ENCODE results near the gene ENKUR. TPM values are rescaled to one million over a fixed set of nuclear protein-coding genes. Genes with fewer than 3 reads are reported as not detected.

ENKUR gene
- total and polyA plus RNA-seq, 2 experiments from 2014 or later = 0.11 TPM; not detected in 1

GRCh38 chr10:24991298-24991697 is 24.7 kb downstream of the ENKUR start:
- Histone ChIP-seq H3K27me3 (replicated peaks; ENCODE audit: insufficient read depth) (no peaks in the 10 kb centered on the region), H3K36me3 (ENCODE audit: low read depth) (no peaks in the 10 kb centered on the region), H3K4me2 (ENCODE audit: unreplicated experiment) (no peak overlapping the region), H3K79me2 (ENCODE audit: insufficient read depth) (no peaks in the 10 kb centered on the region), H3K27ac (no peak overlapping the region), H3K9me3 (ENCODE audit: low read depth) (no peaks in the 10 kb centered on the region), H3F3A (ENCODE audit: insufficient read depth) (no peaks in the 10 kb centered on the region), H2AFZ (no peak overlapping the region), H3K4me3 (no peak overlapping the region), H3K4me1 (ENCODE audit: insufficient read depth) (no peaks in the 10 kb centered on the region), H3K9me2 (ENCODE audit: insufficient read depth) (no peaks in the 10 kb centered on the region), H4K20me1 (ENCODE audit: insufficient read depth) (no peaks in the 10 kb centered on the region), H3K9ac (no peak overlapping the region)
- DNase-seq = no peak
- no peak for TF ChIP-seq EZH2phosphoT487 (IDR thresholded peaks at IDR 0.05; ENCODE audit: insufficient read depth, low read depth)
- no peak for TF ChIP-seq EZH2 (IDR thresholded peaks at IDR 0.05; ENCODE audit: insufficient read depth, poor library complexity, severe bottlenecking)
- in situ Hi-C loops (cut with MboI) = no loop called here
- WGBS, 2 experiments (ENCODE audit: low coverage in 1 of 2, low lambda C conversion rate in 2 of 2, missing lambda C conversion rate in 2 of 2) = 84 to 89% methylated on average over 13 of the region's 13 CpGs

GRCh38 chr10:24989867-24990266 is 26.1 kb downstream of the ENKUR start:
- no peak overlapping the region for H3K4me2 ChIP-seq (ENCODE audit: unreplicated experiment)
- H3K9me2 ChIP-seq (ENCODE audit: insufficient read depth) = no peaks in the 10 kb centered on the region
- no peak overlapping the region for H3K9ac ChIP-seq
- no peak overlapping the region for H3K4me3 ChIP-seq
- peaks cover 5% of the 10 kb centered on the region; the same call in 1 of the 2 replicates for H3F3A ChIP-seq (ENCODE audit: insufficient read depth)
- no peaks in the 10 kb centered on the region for H3K27me3 ChIP-seq (replicated peaks; ENCODE audit: insufficient read depth)
- no peak overlapping the region for H2AFZ ChIP-seq
- H3K9me3 ChIP-seq (ENCODE audit: low read depth) = no peaks in the 10 kb centered on the region
- H3K36me3 ChIP-seq (ENCODE audit: low read depth) = no peaks in the 10 kb centered on the region
- peaks cover 3% of the 10 kb centered on the region for H3K4me1 ChIP-seq (ENCODE audit: insufficient read depth)
- peak; percentile 29 for DNase-seq
- H3K79me2 ChIP-seq (ENCODE audit: insufficient read depth) = no peaks in the 10 kb centered on the region
- TF ChIP-seq EZH2 (IDR thresholded peaks at IDR 0.05; ENCODE audit: insufficient read depth, poor library complexity, severe bottlenecking) (no peak), EZH2phosphoT487 (IDR thresholded peaks at IDR 0.05; ENCODE audit: insufficient read depth, low read depth) (no peak)
- in situ Hi-C loops (cut with MboI) = no loop called here
- no peak overlapping the region for H3K27ac ChIP-seq
- WGBS, 2 experiments (ENCODE audit: low coverage in 1 of 2, low lambda C conversion rate in 2 of 2, missing lambda C conversion rate in 2 of 2) = 3 to 10% methylated on average over 1 of the region's 1 CpG
- no peaks in the 10 kb centered on the region for H4K20me1 ChIP-seq (ENCODE audit: insufficient read depth)

DNA sequence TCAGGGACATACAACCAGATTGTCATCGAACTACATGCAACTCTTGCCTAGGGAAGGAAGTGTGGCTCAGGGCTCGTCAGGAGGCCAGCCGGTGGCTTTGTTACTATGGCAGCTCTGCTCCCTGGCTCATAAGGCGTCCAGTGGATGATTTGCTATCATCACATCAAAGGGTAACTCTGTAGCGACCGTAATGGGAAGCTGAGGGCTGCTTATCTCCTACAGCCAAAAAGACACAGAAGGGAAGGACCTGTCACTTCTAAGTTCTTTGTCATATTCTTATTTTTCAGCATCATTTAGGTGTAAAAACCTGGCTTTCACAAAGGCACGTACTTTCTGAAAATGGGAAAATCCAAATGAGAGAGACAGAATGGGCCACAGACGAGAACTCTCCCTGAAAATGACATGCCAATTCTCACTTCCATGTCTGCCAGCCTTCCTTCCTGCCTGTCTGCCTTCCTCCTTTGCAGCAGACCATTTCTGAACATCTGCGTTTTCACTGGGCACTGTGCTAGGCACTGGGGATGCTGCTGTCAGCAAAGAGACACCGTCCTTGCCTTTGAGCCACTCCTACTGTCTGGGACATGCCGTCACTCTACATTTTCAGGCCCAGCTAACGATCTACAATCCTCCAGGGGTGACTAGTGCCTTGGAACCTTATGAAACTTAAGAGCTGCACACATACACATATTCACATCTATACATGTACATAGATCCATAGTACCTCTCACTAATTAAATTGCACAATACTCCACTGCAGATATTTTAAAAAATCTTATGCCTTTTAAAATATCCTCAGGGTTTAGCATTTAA is 26.9 kb downstream of the ENKUR start:
- Histone ChIP-seq H3K4me2 (ENCODE audit: unreplicated experiment) (no peak overlapping the region), H3K9me2 (ENCODE audit: insufficient read depth) (no peaks in the 10 kb centered on the region), H3K9me3 (ENCODE audit: low read depth) (no peaks in the 10 kb centered on the region), H3K4me1 (ENCODE audit: insufficient read depth) (peaks cover 12% of the 10 kb centered on the region), H3K36me3 (ENCODE audit: low read depth) (no peaks in the 10 kb centered on the region), H3K79me2 (ENCODE audit: insufficient read depth) (no peaks in the 10 kb centered on the region), H3K27ac (no peak overlapping the region), H4K20me1 (ENCODE audit: insufficient read depth) (no peaks in the 10 kb centered on the region), H3F3A (ENCODE audit: insufficient read depth) (peaks cover 13% of the 10 kb centered on the region), H3K9ac (no peak overlapping the region), H3K27me3 (replicated peaks; ENCODE audit: insufficient read depth) (no peaks in the 10 kb centered on the region), H2AFZ (no peak overlapping the region), H3K4me3 (no peak overlapping the region)
- WGBS, 2 experiments (ENCODE audit: low coverage in 1 of 2, low lambda C conversion rate in 2 of 2, missing lambda C conversion rate in 2 of 2) = 82 to 83% methylated on average over 12 of the region's 12 CpGs
- TF ChIP-seq EZH2 (IDR thresholded peaks at IDR 0.05; ENCODE audit: insufficient read depth, poor library complexity, severe bottlenecking) (no peak), EZH2phosphoT487 (IDR thresholded peaks at IDR 0.05; ENCODE audit: insufficient read depth, low read depth) (no peak)
- DNase-seq = no peak
- in situ Hi-C loops (cut with MboI) = no loop called here

GRCh38 chr10:24984906-24985305 is 31.1 kb downstream of the ENKUR start:
- WGBS, 2 experiments (ENCODE audit: low coverage in 1 of 2, low lambda C conversion rate in 2 of 2, missing lambda C conversion rate in 2 of 2) = 53 to 54% methylated on average over 3 of the region's 3 CpGs
- Histone ChIP-seq H2AFZ (peak overlapping the region; percentile 29), H3K9me3 (ENCODE audit: low read depth) (no peaks in the 10 kb centered on the region), H3K4me3 (no peak overlapping the region), H3F3A (ENCODE audit: insufficient read depth) (peaks cover 22% of the 10 kb centered on the region), H3K36me3 (ENCODE audit: low read depth) (no peaks in the 10 kb centered on the region), H3K79me2 (ENCODE audit: insufficient read depth) (no peaks in the 10 kb centered on the region), H3K4me1 (ENCODE audit: insufficient read depth) (peaks cover 25% of the 10 kb centered on the region), H4K20me1 (ENCODE audit: insufficient read depth) (no peaks in the 10 kb centered on the region), H3K27ac (peak overlapping the region; percentile 51; the same call in 1 of the 2 replicates), H3K9ac (no peak overlapping the region), H3K4me2 (ENCODE audit: unreplicated experiment) (peak overlapping the region; percentile 65), H3K27me3 (replicated peaks; ENCODE audit: insufficient read depth) (no peaks in the 10 kb centered on the region), H3K9me2 (ENCODE audit: insufficient read depth) (no peaks in the 10 kb centered on the region)
- in situ Hi-C loops (cut with MboI) = no loop called here
- DNase-seq = no peak
- TF ChIP-seq EZH2phosphoT487 (IDR thresholded peaks at IDR 0.05; ENCODE audit: insufficient read depth, low read depth) (no peak), EZH2 (IDR thresholded peaks at IDR 0.05; ENCODE audit: insufficient read depth, poor library complexity, severe bottlenecking) (no peak)
